Right forelimb (tissue), 1 donor: ENCODE results near the gene DHX32.
"Not testable (repeated sequence)": the region's sequence is repeated elsewhere in the genome, so short reads cannot be mapped to it uniquely, and the experiment has no call there.

Experiments
- DNase-seq: peaks from one replicate; pipeline ENCODE4 v3.0.0-alpha.2; 2018

DHX32 gene

DNA sequence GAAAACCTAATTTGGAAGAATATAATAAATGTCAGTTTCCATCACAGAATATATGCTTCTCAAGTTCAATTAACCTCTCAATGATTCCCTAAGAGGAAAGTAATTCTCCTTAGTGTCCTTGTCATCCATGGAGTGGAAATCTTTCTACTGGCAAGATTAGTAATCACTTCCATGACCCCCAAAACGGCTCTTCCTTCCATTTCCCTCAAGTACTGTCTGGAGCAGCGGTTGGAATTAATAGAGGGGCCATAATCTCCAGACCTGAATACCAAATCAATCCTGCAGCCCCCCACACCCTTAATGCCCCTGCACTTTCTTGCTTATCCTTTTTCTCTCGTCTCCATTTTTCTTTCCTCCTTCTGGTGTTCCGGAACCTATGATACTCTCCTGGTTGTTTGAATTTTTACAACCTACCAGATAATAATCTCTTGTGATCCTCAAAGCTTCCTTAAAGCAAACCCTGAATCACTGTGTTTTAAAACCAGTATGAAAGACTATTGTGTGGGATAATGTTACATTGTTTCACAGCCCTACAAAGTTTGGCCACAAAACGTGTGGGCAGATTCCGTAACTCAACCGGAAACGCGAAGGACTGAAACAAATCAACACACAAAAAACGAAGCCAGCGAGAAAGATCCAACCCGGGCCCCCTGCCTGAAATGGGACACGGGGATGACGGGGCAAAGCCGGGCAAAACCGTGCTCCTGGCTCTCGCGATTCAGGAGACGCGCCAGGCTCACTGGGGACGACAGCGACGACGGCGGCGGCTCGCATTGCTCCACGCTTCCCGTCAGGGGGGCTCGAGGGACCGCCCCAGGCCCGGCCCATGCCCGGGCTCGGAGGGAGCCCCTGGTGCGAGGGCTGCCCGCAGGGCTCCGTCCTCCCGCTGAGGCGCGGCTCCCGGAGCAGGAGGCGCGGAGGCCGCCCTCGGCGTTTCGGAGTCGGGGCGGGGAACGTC is 14.3 kb upstream of the DHX32 start:
- peak; percentile 81 for DNase-seq

DNA sequence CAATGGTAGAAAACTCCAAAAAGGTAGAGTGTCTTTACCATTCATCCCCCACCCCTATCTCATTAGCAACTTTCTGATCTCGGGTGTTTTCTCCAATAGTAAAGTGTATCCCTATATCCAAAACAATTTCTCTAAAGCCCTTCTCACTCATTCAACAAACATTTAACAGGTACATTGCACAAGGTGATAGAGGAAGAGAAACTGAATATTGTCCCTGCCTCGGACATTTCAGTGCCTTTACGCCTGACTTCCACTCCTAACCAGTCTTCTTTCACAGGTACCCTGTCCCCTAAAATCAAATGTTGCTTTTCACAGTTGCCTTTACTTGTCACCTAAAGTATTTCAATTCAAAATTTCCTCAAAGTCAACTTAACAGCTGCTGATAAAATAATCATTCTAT is 13.1 kb upstream of the DHX32 start:
- DNase-seq = not testable (repeated sequence)

DNA sequence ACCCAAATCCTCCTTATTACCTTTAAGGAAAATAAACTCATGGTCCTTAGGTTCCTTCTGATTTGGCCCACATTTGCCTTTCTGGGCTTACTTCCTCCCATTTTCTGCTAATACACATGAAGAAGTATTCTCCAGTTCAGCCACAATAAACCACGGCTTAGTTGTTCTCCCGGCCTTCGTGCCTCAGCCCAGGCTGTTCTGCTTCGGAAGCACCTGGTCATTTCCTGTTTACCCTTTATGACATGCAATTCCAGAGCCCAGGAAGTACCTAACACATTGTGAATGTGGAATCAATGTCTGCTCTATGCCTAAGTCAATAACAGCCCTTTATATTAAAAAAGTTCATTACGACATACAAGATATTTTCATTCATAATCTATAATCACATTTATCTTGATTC is 11.3 kb upstream of the DHX32 start:
- not testable (repeated sequence) for DNase-seq

DNA sequence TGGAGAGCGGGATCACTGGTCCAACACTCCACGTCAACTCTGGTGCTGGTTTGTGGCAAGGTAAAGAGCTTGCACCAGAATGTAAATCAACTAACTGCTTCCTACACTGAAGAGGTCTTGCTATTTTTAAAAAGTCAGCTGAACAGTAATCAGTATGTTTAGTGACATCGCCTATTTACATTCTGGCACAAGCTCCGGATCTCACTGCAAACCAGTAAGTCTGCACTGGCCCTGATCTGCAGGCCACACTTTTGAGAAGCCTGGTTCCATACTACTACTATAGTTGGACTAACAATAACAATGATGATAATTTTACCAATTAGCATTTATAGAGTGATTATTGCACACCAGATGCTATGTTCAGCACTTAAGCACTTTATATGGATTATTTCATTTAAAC is 8.3 kb upstream of the DHX32 start:
- not testable (repeated sequence) for DNase-seq

DNA sequence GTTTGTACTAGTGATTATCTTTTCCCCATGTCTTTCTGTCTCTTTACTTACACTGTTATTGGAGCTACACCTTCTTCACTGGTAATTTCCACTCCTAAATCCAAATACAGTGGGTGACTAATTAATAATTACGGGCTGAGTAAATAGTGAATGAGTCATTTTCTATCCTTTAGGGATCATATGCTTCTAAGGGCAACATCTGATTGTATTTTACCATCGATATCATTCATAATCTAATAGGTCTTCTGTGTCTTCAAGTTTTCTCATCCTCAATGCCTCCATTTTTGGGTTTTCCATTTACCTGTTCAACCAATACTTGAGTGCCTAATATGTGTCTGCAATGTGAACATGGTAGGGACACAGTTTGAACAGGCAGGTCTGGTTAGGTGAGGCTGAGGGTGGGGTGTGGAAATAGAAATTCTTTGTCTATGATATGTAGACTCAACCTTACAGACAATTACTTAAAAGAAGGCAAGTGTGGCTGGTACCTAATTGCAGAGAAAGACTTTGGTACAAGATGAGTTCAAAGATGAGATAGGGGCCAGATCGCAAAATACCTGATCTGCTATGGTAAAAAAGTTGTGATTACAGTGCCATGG is 5.9 kb upstream of the DHX32 start:
- DNase-seq = no peak

DNA sequence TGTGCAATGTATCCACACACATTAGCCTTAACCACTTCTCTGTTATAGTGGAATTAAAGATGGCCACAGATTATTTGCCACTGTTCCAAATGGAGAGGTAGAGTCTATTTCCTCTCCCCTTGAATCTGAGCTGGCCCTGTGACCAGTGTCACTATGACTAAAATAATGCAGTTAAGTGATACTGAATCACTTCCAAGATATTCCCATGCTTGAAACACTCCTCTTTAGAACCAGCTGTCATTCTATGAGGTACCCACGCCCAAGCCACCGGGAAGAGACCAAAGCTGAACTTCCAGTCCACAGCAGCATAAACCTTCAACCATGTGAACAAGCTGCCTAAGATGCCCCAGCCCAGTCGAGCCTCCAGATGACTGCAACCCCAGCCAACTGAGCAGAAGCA is 2.1 kb upstream of the DHX32 start:
- no peak for DNase-seq

DNA sequence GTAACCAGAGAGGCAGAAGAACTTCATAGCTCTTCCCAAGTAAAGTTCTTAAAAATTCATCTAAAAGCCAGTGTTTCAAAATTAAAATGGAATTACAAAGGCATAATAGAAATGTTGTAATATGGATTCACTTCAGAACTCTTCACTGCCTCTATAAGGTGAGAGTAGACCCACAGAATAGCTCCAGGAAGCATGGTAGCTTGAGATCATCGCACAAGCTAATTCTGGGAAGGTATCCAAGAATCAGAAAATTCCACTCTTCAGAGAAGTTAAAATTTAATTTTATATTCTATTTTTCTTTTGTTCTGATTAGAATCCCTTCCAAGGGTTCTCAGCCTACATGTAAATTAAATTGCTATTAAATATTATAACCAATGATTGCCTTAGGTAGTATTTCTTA is 1.5 kb upstream of the DHX32 start:
- no peak for DNase-seq

DNA sequence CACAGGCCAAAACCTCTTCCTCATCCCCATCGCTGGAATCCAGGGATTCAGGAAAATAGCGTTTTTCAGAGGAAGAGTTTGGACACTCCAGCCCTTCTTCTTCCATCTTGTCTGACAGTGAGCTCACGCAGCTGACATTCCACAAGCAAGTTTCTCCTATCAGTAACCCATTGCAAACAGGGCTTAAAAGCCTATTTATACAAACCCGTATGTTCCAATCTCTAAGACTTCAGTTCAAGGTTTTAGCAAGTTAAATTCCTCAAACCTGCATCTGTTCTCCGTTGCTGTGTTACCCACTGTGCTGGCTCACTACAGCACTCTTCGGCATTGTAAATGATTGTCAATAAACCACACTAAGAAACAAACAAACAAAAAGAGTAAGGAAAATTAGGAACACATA is 373 bp downstream of the DHX32 start:
- DNase-seq = no peak

DNA sequence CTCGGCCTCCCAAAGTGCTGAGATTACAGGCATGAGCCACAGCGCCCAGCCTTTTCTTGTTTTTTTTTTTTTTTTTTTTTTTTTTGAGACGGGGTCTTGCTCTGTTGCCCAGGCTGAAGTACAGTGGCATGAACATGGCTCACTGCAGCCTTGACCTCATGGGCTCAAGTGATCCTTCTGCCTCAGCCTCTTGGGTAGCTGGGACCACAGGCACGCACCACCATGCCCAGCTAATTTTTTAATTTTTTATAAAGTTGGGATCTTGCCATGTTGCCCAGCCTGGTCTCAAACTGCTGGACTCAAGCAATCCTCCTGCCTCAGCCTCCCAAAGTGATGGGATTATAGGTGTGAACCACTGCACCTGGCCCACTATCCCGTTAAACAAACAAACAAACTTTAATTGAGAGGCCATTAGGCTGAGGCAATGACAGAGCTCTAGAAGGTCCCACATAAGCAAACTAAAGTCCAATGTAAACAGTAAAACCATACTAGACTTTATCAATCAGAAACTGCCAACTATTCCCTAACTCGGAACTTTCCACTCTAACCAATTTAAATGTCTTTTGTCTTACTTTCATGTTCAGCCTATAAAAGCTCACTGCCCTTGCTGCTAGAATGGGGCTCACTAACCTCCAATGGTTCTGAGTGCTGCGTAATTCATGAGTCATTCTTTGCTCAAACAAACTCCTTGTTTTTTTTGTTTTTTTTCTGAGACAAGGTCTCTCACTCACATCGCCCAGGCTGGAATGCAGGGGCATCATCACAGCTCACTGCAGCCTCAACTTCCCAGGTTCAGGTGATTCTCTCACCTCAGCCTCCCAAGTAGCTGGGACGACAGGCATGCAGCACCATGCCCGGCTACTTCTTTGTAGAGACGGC is 1.9 kb downstream of the DHX32 start:
- DNase-seq = no peak

DNA sequence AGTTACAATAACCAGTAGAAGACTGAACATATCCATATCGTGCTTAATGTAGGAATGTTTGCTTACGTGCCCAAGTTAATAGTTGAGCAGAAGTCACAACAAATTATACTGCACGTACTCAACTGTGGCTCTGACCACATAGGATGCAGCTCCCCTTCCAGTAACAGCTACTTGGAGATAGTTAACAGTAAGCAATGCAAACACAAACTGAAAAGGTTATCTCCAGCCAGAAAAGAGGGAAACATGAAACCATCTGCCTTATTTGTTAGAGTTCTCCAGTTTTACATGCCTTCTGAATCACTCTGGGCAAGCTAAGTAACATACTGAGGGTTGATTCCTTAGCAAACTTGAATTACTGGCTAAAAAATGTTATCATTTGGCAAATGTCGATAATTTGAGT is 9.8 kb downstream of the DHX32 start:
- no peak for DNase-seq

DNA sequence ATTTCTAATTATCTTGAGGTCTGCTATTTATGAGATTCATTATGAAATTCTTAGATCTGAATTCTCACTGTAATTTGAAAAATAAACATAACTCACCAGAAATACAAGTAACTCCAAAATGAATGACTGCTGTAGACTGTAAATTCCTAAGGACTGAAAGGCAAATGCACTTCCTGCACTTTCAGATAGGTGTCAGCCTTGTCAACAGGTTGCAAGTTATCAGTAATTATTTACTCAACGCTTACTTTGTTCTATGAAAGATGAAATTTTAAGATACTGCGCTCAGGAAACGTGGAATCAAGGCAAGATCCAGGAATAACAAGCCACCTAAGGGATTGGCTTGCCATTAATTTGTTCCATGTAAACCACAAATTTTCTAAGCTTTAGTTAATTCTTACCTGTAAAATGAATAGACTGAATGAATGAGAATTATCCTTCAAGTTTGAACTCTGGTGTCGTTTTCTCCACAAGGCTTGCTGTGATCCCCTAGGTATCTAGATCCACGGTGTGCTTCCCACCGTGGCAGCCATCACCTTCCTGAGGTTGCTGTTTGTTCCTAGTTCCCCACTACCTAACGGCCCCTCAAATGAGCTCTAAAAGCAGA is 12.6 kb downstream of the DHX32 start:
- DNase-seq = no peak

DNA sequence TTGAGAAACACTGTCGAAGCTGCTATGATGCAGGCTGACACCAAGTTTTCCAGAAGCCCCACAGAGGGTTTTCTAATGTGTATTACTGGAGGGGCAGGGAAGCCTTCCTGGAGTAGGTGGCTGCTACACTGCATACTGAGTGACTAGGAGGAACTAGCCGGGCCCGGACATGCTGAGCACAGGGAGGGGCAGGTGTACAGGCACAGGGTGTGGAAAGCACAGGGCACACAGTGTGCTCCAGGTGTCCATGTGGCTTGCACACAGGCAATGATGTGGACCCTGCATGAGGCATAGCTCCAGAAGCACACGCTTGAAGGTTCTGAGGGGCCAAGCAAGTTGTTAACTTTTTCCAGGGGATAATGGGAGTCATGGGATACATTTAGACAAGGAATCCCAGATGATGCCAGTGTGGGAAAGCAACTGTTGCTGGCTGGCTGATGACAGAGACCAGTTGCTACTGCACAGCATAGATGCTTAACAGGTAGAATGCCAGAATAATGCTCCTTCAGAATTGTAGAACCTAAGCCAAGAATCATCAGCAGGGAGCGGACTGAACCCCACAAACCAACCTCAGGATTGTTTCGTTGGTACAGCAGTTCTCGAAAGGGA is 14.6 kb downstream of the DHX32 start:
- DNase-seq = no peak

DNA sequence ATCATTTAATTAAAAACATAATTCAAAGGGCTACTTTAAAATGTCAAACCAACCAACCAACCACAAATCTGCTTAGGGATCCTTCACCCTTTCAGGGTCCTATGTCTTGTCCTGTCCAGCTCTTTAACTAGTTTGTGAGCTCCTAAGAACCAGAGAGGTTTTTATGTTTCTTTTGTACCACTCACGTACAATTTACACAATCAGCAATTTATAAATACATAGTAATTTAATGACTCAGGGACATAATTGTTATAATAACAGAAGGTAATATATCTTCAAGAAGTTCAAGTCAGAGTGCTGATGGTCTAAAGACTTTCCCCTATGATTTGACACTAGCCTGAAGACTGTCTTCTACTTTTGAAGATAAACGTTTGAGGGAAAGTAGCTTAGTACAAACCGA is 16.0 kb downstream of the DHX32 start:
- no peak for DNase-seq

DNA sequence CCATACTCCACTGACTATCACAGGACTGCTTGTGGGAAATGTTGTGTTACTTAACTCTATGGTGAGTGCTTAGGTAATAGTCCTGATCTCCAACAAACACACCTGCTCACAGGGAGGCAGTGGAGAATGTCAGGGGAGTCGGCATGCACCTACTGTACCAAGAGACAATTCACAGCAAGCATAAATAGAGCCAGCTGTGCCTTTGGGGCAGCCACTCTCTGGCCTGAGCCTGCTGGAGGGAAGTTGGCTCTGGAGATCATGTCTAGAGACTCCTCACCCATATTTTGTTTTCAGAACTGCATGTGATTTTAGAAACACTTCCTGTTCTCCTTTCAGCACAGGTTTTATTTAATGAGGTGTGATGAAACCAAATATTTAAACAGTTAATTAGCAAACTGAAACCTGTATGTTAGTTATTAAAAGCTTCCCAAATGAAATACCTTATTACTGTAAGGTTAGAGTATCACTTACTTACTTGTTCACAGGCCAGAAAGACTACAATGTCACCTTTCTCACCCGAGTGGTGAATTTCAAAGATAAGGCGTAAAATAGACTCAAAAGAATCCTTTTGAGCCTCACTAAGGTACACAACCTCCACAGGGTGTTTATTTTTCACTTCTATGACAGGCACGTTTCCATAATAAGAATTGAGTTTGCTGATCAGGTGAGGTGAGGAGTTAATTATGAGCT is 21.8 kb downstream of the DHX32 start:
- no peak for DNase-seq

DNA sequence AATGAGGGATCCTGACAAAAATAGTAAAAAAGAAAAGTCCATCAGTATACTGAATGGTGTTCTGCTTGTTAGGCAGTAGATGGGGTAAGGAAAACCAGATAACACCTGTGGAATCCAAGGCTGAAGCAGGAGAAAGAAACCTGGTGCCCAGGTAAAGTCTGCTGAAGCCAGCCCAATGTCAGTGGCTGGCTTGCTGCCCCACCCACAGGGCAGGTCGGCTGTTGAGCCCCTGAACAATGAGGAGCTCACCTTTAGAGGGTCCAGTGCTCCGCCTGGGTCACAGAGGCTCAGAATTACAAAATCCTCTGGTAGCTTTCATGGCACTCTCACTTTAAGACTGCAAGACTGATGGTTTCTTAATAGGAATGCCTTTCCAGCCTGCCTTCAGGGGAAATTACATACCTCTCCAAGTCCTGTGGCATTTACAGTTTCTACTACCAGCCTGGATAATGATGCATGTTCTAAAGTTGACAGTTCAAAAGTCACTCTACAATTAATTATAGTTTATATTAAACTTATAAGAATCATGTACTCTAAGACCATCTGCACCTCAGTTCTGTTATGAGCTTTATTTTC is 23.8 kb downstream of the DHX32 start:
- no peak for DNase-seq

DNA sequence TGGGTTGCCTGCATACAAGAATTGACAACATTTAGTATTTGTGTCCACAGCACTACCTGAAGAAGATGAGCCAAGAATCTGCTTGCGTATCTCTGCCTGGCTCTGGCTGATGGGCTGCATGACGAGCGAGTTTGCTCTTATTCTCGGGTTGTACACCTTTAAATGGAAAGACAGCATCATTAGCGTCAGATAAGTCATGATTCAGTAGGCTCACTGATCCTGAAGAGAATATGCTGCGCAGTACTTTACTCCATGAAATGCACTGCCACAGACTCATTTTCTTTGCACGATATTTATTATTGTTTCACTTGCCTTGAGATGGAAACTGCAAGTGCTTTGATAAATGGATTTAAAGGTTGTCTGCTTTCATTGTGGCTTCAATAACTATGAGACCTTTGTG is 28.6 kb downstream of the DHX32 start:
- DNase-seq = no peak

DNA sequence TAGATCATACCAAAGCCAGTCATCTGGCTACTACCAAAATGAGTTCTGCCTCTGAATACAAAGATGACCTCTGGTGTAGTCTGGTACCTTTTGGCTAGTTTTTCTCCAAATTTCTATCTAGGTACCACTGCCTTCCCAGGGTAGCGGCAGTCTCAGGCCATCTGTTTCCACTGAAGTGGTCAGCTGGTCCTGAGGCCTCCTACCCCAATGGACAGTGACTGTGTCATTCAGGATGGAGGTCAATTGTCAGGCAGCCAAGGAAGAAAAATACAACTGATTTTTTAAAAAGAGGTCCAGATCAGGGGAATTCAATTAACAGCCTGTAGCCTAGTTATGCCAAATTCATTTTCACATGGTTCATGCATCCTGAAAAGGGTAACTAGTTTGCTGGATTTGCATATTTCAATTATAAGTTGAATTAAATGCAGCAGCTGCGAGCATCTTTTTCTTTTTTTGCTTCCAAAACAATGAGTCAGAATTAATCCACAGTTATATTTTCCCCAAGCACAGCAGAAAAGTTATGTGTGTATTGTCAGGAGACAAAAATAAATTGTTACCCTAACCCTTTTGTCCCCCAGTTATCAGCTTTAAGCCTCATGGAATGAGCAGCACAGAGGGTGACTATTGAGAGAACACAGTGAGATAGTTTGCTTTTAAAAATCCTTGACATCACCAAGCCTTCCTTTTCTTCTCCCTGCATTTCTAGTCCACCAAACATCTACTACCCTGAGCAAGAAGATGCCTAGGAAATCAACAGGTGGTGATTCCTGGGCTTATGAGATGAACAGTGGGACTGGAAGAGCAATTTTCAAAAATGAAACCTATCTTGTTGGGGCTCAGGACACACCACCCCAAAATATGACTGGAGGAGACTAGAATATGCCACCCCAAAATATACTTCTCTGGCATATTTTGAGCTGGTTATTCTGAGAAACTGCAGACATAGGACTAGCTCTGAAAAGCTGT is 30.0 kb downstream of the DHX32 start:
- DNase-seq = no peak

DNA sequence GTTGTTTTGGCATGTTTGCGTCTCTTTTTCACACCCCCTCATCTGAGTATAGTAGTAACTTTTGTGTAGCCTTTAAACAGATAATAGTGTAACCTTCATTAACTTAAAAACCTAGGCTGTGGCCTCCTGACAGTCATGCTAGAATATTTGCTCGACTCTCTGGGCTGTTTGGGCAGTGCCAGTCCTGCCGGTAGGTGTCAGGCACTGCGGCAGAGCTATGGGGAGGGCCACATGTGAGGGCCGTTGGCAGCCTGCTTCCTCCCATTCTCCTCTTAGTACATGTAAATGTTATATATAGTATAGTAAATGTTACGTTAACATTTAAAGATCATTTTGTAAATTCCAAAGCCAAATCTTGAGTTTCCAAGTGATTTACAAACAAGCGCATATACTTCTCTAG is 31.6 kb downstream of the DHX32 start:
- no peak for DNase-seq

DNA sequence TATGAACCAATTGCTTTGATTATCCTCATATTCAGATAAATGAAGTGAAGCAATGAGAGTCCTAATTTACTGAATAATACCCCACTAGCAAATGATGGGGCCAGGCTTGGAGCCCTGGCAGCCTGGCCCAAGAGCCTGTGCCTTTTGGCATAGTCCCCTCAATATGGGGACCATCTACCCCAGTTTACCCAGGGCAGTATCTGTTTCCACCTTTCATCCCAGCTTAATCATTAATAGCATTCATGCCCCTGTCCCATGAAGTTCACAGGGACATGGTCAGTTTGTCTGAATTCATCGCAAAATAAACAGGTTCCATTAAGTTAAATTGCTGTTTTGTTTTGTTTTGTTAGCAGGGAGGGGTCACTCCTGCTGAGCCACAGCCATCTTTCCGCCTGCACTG is 32.2 kb downstream of the DHX32 start:
- DNase-seq = no peak

DNA sequence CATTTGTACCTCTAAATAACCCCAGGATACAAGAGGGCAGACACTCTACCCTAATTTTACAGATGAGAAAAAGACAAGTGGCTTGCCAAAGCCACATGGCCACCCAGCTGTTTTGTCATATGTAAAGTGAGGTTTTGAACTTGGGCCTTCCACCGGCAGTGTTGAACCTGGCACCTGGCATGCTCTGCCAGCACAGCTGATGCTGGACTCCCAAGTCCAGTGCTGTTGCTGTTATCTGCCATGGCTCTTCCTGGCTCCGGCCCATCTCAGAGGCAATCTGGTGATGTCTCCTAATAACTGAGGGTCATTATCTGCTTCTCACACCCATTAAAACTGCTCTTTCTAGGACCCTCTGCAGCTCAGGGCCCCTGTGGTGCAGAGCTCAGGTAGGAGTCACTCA is 32.7 kb downstream of the DHX32 start:
- DNase-seq = no peak
